Prostate gland (tissue), 2 donors: Measurements from ENCODE around the gene WDR1. TPM values are rescaled to one million over a fixed set of nuclear protein-coding genes. Genes with fewer than 3 reads are reported as not detected.

Experiments used
- DNase-seq: peaks from one replicate; pipeline ENCODE4 v3.0.0-alpha.2; 2019; ENCODE audit warnings: low spot score
- H3K27ac ChIP-seq, 2 donors: fragments of 200-600 bp; sonication (generic); 2 replicates each; pipeline ENCODE4 v1.5.1; 2017 to 2019
- H3K27me3 ChIP-seq: fragments of 200-600 bp; sonication (generic); replicated peaks from 2 replicates; pipeline ENCODE4 v1.5.1; 2019; ENCODE audit not compliant: insufficient read depth
- H3K36me3 ChIP-seq, 2 donors: fragments of 200-600 bp; sonication (generic); 1 replicate in 1 of 2; 2 replicates in 1 of 2; pipeline versions ENCODE4 v1.5.1 to v1.8.1; 2017 to 2019
- H3K4me1 ChIP-seq: fragments of 200-600 bp; sonication (generic); replicated peaks from 2 replicates; pipeline ENCODE4 v1.5.1; 2019
- H3K4me3 ChIP-seq, 2 donors: fragments of 200-600 bp; sonication (generic); 2 replicates each; pipeline ENCODE4 v1.5.1; 2017 to 2019
- H3K9me3 ChIP-seq: fragments of 200-600 bp; sonication (generic); 2 replicates; pipeline ENCODE4 v1.5.1; 2017
- CTCF ChIP-seq, 4 experiments: fragments of 200-600 bp in 2 of 4; fragments of 450-650 bp in 2 of 4; sonication (generic) in 2 of 4; IDR thresholded peaks; 1 replicate in 3 of 4; 2 replicates in 1 of 4; pipeline ENCODE4 v1.5.1; 2016 to 2019; ENCODE audit warnings: antibody characterized with exemption in 4 of 4, mild to moderate bottlenecking in 2 of 4, moderate library complexity in 2 of 4
- POLR2A ChIP-seq: fragments of 450-650 bp; IDR thresholded peaks from one replicate; pipeline ENCODE4 v1.6.1; 2016; ENCODE audit warnings: antibody characterized with exemption, mild to moderate bottlenecking
- POLR2AphosphoS5 ChIP-seq: sonication (generic); formaldehyde crosslinking; IDR thresholded peaks from one replicate; pipeline ENCODE4 v1.6.1; 2017; ENCODE audit warnings: antibody characterized with exemption
- WGBS: methylation state at CpG from one replicate; pipeline ENCODE4 v1.1.5; 2018; 5-methylcytosine and 5-hydroxymethylcytosine counted together
- intact Hi-C: fragments of 100-400 bp; cut with DNase I; formaldehyde crosslinking; loops from one replicate; pipeline ENCODE4 v1.14.2; 2022
- total RNA-seq, 2 donors: library from RNA; depleted of rRNA; stranded (reverse); fragments of >200 nt; gene quantifications; one replicate each; pipeline ENCODE4 v1.1.0, GENCODE V29; 2016

WDR1 gene
- total RNA-seq, 2 donors from 2014 or later, result 127 to 171 TPM

GRCh38 chr4:10066670-10067651 is 49.6 kb downstream of the WDR1 start:
- Histone ChIP-seq H3K9me3 (no peaks in the 10 kb centered on the region), H3K4me3 (no peak overlapping the region), H3K27ac (no peak overlapping the region), H3K27me3 (no peaks in the 10 kb centered on the region), H3K4me1 (no peaks in the 10 kb centered on the region), H3K36me3 (no peaks in the 10 kb centered on the region)
- intact Hi-C loops, result no loop called here
- 81% methylated on average over 15 of the region's 15 CpGs for WGBS
- TF ChIP-seq POLR2A (no peak), CTCF (IDR thresholded peaks at IDR 0.05) (no peak), POLR2AphosphoS5 (no peak)
- no peak for DNase-seq

DNA sequence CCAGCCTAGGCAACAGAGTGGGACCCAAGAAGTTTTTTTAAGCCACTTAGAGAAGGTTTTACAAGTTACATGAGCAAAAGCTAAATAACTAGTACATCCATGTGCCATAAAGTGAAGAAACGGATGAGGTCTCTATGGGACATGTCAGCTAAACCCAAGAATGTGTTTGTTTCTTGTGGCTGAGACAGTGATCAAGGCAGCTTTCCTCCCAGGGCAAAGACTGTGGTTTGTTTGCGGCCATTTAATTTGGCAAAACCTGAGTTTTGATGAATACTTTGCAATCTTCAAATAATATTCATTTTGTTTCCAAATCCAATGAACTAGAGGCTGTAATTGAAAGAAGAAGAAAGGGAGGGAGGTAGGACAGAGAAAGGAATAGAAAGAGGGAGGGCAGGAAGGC is 50.4 kb downstream of the WDR1 start:
- H3K36me3 ChIP-seq, result no peaks in the 10 kb centered on the region
- no peak for TF ChIP-seq POLR2AphosphoS5
- no peak for TF ChIP-seq CTCF (IDR thresholded peaks at IDR 0.05)
- no peak for TF ChIP-seq POLR2A
- H3K27me3 ChIP-seq, result no peaks in the 10 kb centered on the region
- no peak overlapping the region for H3K4me3 ChIP-seq
- no peak for DNase-seq
- H3K27ac ChIP-seq, result no peak overlapping the region
- WGBS, result 87% methylated on average over 2 of the region's 2 CpGs
- H3K9me3 ChIP-seq, result no peaks in the 10 kb centered on the region
- no peaks in the 10 kb centered on the region for H3K4me1 ChIP-seq
- intact Hi-C loops, result no loop called here

GRCh38 chr4:10063544-10064300 is 52.9 kb downstream of the WDR1 start:
- Histone ChIP-seq H3K36me3 (no peaks in the 10 kb centered on the region), H3K27me3 (no peaks in the 10 kb centered on the region), H3K4me1 (no peaks in the 10 kb centered on the region), H3K27ac (peak overlapping the region; percentile 44 to 52), H3K9me3 (no peaks in the 10 kb centered on the region), H3K4me3 (no peak overlapping the region)
- peak; percentile 88 for DNase-seq
- peak; percentile 87 for TF ChIP-seq POLR2AphosphoS5
- peak; percentile 46 to 92 (median 74) for TF ChIP-seq CTCF (IDR thresholded peaks at IDR 0.05)
- no peak for TF ChIP-seq POLR2A
- WGBS, result 22% methylated on average over 9 of the region's 9 CpGs
- intact Hi-C loops, result loop anchor here (2.0 kb wide), 2 partner anchors 43 to 301 kb away; partner anchors contain the start of gene SLC2A9

DNA sequence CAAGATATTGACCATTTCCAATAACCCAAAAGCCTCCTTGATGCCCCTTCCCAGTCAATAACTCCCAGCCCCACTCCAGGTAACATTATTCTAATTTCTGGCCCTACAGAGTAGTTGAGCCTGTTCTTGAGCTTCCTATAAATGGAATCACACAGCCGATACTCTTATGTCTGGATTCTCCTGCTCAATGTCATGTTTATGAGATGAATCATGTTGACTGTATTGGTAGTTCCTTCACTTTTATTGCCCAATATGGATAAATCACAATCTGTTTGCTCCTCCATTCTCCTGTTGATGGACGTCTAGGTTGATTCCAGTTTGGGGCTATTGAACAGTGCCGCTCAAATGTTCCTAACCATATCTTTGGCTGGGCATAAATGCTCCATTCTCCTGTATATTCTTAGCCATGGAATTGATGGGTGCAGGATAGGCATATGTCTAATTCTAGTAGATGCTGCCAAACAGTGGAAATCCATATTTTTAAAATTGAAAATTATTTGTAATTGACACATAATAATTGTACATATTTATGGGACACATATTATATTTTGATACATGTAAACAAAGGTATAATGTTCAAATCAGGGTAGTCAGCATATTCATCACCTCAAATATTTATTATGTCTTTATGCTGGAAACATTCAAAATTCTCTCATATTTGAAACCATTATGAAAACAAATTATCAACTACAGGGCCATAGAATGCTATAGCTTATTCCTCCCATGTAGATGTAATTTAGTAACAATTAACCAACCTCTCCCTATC is 54.8 kb downstream of the WDR1 start:
- Histone ChIP-seq H3K27me3 (no peaks in the 10 kb centered on the region), H3K4me3 (no peak overlapping the region), H3K9me3 (no peaks in the 10 kb centered on the region), H3K36me3 (no peaks in the 10 kb centered on the region), H3K4me1 (no peaks in the 10 kb centered on the region), H3K27ac (no peak overlapping the region)
- intact Hi-C loops, result loop anchor here (2.0 kb wide), 2 partner anchors 41 to 299 kb away; partner anchors contain the start of gene SLC2A9
- WGBS, result 84% methylated on average over 3 of the region's 3 CpGs
- no peak for DNase-seq
- no peak for TF ChIP-seq CTCF (IDR thresholded peaks at IDR 0.05)
- no peak for TF ChIP-seq POLR2AphosphoS5
- no peak for TF ChIP-seq POLR2A
